CD14-positive monocyte (primary cell): Measurements from ENCODE around the gene SPO11. TPM values are rescaled to one million over a fixed set of nuclear protein-coding genes. Genes with fewer than 3 reads are reported as not detected.
A peak's percentile ranks its signal among the peaks of the same experiment; 100 is the strongest.

ENCODE experiments used
- DNase-seq, 3 donors: peaks; one replicate each; pipeline ENCODE4 v3.0.0-alpha.2; 2011 to 2022
- H2AFZ ChIP-seq: 2 replicates; pipeline ENCODE4 v1.6.0; 2012; ENCODE audit warnings: mild to moderate bottlenecking, low read depth, low read length, inconsistent platforms; ENCODE audit not compliant: insufficient read depth, poor library complexity, severe bottlenecking
- H3K27ac ChIP-seq, 2 donors: 1 replicate in 1 of 2; 2 replicates in 1 of 2; pipeline ENCODE4 v1.5.1; 2012 to 2013; ENCODE audit warnings: low read length in 2 of 2, control low read depth in 1 of 2, inconsistent platforms in 1 of 2, low read depth in 1 of 2, mild to moderate bottlenecking in 1 of 2
- H3K27me3 ChIP-seq, 2 donors: one replicate each; pipeline versions ENCODE4 v1.6.0 to v1.6.1; 2011 to 2013; ENCODE audit warnings: low read length in 2 of 2; ENCODE audit not compliant: control insufficient read depth in 2 of 2, insufficient read depth in 2 of 2
- H3K36me3 ChIP-seq, 2 donors: replicated peaks in 1 of 2; 1 replicate in 1 of 2; 2 replicates in 1 of 2; pipeline versions ENCODE4 v1.5.1 to v1.6.1; 2012 to 2013; ENCODE audit warnings: low read length in 2 of 2, control low read depth in 1 of 2, inconsistent platforms in 1 of 2, mild to moderate bottlenecking in 1 of 2; ENCODE audit not compliant: insufficient read depth in 2 of 2, control insufficient read depth in 1 of 2
- H3K4me1 ChIP-seq, 2 donors: 1 replicate in 1 of 2; 2 replicates in 1 of 2; pipeline versions ENCODE4 v1.5.1 to v1.6.1; 2012 to 2013; ENCODE audit warnings: low read length in 2 of 2, control low read depth in 1 of 2, inconsistent platforms in 1 of 2, mild to moderate bottlenecking in 1 of 2, moderate library complexity in 1 of 2; ENCODE audit not compliant: insufficient read depth in 2 of 2, control insufficient read depth in 1 of 2
- H3K4me2 ChIP-seq: replicated peaks from 2 replicates; pipeline ENCODE3; 2012; ENCODE audit warnings: low read length, moderate library complexity, mild to moderate bottlenecking; ENCODE audit not compliant: poor library complexity, severe bottlenecking; ENCODE audit errors: extremely low read depth
- H3K4me3 ChIP-seq, 3 experiments: fragments of 200-600 bp in 1 of 3; sonication (generic) in 1 of 3; replicated peaks in 1 of 3; 1 replicate in 2 of 3; 2 replicates in 1 of 3; pipeline ENCODE4 v1.5.1; 2011 to 2013; ENCODE audit warnings: low read length in 3 of 3, mild to moderate bottlenecking in 3 of 3, control low read depth in 2 of 3, low read depth in 2 of 3, inconsistent platforms in 1 of 3, moderate library complexity in 1 of 3
- H3K79me2 ChIP-seq: 2 replicates; pipeline ENCODE4 v1.6.0; 2012; ENCODE audit warnings: mild to moderate bottlenecking, control low read depth, inconsistent platforms, low read length, moderate library complexity; ENCODE audit not compliant: insufficient read depth
- H3K9ac ChIP-seq: 2 replicates; pipeline ENCODE4 v1.6.0; 2017; ENCODE audit warnings: low read length, mild to moderate bottlenecking; ENCODE audit not compliant: insufficient read depth, poor library complexity, severe bottlenecking
- H3K9me3 ChIP-seq, 2 donors: replicated peaks in 1 of 2; 1 replicate in 1 of 2; 2 replicates in 1 of 2; pipeline versions ENCODE4 v1.5.1 to v1.6.1; 2012 to 2013; ENCODE audit warnings: low read length in 2 of 2, control low read depth in 1 of 2; ENCODE audit not compliant: control insufficient read depth in 1 of 2, insufficient read depth in 1 of 2
- H4K20me1 ChIP-seq: 2 replicates; pipeline ENCODE4 v1.6.0; 2012; ENCODE audit warnings: mild to moderate bottlenecking, low read length, control low read depth, moderate library complexity; ENCODE audit not compliant: insufficient read depth
- H3K27ac Mint-ChIP-seq, 7 donors: one replicate each; pipeline ENCODE4 v1.8.0; 2020; ENCODE audit warnings: mild to moderate bottlenecking in 7 of 7, mixed read lengths in 7 of 7, moderate library complexity in 6 of 7, inconsistent platforms in 2 of 7
- H3K27me3 Mint-ChIP-seq, 3 donors: one replicate each; pipeline ENCODE4 v1.8.0; 2021 to 2022; ENCODE audit warnings: low read depth in 3 of 3, mild to moderate bottlenecking in 3 of 3, mixed read lengths in 3 of 3, moderate library complexity in 3 of 3, inconsistent platforms in 1 of 3
- H3K36me3 Mint-ChIP-seq, 2 donors: one replicate each; pipeline ENCODE4 v1.8.0; 2020; ENCODE audit warnings: mixed read lengths in 2 of 2, inconsistent platforms in 1 of 2, mild to moderate bottlenecking in 1 of 2
- H3K4me1 Mint-ChIP-seq: one replicate; pipeline ENCODE4 v1.8.0; 2020; ENCODE audit warnings: mild to moderate bottlenecking, mixed read lengths
- H3K4me3 Mint-ChIP-seq, 2 donors: one replicate each; pipeline ENCODE4 v1.8.0; 2020; ENCODE audit warnings: mild to moderate bottlenecking in 2 of 2, mixed read lengths in 2 of 2, moderate library complexity in 1 of 2
- H3K9me3 Mint-ChIP-seq, 7 donors: one replicate each; pipeline ENCODE4 v1.8.0; 2020 to 2022; ENCODE audit warnings: mixed read lengths in 7 of 7, mild to moderate bottlenecking in 6 of 7, moderate library complexity in 6 of 7, inconsistent platforms in 2 of 7
- WGBS: methylation state at CpG from one replicate; pipeline ENCODE4 v1.1.5; 2013; ENCODE audit warnings: missing lambda C conversion rate; ENCODE audit not compliant: insufficient coverage; 5-methylcytosine and 5-hydroxymethylcytosine counted together
- intact Hi-C, 2 donors: fragments of 100-400 bp; cut with micrococcal nuclease; formaldehyde crosslinking; loops; one replicate each; pipeline versions ENCODE4 v1.15.0 to v1.15.1; 2023
- polyA plus RNA-seq, 3 donors: library from polyadenylated mRNA; depleted of rRNA in 1 of 3; unstranded in 2 of 3; stranded (reverse) in 1 of 3; fragments of 300-500 nt in 2 of 3; fragments of >200 nt in 1 of 3; fragmentation: Illumina TruSeq in 2 of 3; gene quantifications; 1 replicate in 2 of 3; 2 replicates in 1 of 3; pipeline ENCODE4 v1.2.3, GENCODE V29; 2012 to 2021
- TF ChIP-seq, protein P1 (sequence below): fragments of 200-600 bp; IDR thresholded peaks from one replicate; pipeline ENCODE4 v1.8.0; 2022; ENCODE audit warnings: antibody characterized with exemption, mild to moderate bottlenecking

The SPO11 gene
- polyA plus RNA-seq, 3 donors = not detected

DNA sequence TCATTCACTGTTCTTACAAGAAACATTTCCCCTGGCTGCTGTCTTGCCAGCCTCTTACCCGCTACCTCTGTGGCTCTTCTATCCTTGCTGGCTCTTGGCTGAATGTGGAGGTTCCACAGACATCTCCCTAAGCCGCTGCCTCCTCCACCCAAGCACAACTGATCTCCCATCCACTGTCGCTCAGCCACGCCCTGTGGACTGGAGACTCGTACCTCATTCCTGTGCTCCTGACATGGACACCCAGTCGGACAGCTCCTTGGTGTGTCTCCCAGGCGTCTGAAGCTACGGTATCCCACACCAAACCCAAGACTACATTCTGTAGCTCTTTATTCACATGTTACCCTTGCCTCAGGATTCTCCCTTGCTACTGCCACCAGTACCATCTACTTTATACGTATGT, 40.7 kb downstream of the SPO11 start:
- Histone ChIP-seq H3K27ac (no peak overlapping the region), H3K4me1 (peaks cover 19 to 24% of the 10 kb centered on the region in 2 donors), H3K79me2 (peaks cover under 1% of the 10 kb centered on the region), H4K20me1 (no peaks in the 10 kb centered on the region), H3K4me2 (no peak overlapping the region), H3K4me3 (no peak overlapping the region), H2AFZ (no peak overlapping the region), H3K27me3 (no peaks in the 10 kb centered on the region), H3K9ac (no peak overlapping the region), H3K36me3 (peaks cover 77 to 90% of the 10 kb centered on the region in 2 donors), H3K9me3 (no peaks in the 10 kb centered on the region)
- Mint-ChIP-seq H3K4me1 (peaks cover 27% of the 10 kb centered on the region), H3K27me3 (peaks cover 0 to 2% (median 0%) of the 10 kb centered on the region in 3 donors), H3K9me3 (peaks cover 0 to 2% (median 0%) of the 10 kb centered on the region in 7 donors), H3K4me3 (no peak overlapping the region), H3K27ac (peak overlapping the region in 4 of 7 donors; percentile 5 to 77 (median 28)), H3K36me3 (peaks cover 84 to 93% of the 10 kb centered on the region in 2 donors)
- TF ChIP-seq, protein P1, sequence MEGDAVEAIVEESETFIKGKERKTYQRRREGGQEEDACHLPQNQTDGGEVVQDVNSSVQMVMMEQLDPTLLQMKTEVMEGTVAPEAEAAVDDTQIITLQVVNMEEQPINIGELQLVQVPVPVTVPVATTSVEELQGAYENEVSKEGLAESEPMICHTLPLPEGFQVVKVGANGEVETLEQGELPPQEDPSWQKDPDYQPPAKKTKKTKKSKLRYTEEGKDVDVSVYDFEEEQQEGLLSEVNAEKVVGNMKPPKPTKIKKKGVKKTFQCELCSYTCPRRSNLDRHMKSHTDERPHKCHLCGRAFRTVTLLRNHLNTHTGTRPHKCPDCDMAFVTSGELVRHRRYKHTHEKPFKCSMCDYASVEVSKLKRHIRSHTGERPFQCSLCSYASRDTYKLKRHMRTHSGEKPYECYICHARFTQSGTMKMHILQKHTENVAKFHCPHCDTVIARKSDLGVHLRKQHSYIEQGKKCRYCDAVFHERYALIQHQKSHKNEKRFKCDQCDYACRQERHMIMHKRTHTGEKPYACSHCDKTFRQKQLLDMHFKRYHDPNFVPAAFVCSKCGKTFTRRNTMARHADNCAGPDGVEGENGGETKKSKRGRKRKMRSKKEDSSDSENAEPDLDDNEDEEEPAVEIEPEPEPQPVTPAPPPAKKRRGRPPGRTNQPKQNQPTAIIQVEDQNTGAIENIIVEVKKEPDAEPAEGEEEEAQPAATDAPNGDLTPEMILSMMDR = no peak
- no peak for DNase-seq
- intact Hi-C loops = loop anchor here in 1 of 2 donors (10.0 kb wide), 2 partner anchors 254 to 344 kb away; partner anchors contain the start of genes PMEPA1 and ZBP1
- WGBS = 100% methylated on average over 7 of the region's 9 CpGs

DNA sequence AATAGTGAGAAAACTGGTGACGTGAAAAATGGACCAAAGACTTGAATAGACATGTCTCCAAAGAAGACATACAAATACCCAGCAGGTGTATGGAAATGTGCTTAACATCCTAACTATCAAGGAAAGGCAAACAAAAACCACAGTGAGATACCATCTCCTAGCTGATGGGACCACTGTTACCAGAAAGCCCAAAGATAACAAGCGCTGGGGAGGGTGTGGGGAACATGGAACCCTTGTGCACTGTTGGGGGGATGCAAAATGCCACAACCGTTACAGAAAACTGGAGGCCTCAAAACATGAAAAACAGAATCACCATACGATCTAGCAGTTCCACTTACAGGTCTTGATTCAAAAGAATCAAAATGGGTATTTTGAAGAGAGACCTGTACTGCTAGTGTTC, 41.8 kb downstream of the SPO11 start:
- intact Hi-C loops = loop anchor here in 1 of 2 donors (10.0 kb wide), 2 partner anchors 253 to 343 kb away; partner anchors contain the start of genes PMEPA1 and ZBP1
- peaks cover 0 to 6% (median 0%) of the 10 kb centered on the region in 3 donors for H3K27me3 Mint-ChIP-seq
- peaks cover 82 to 92% of the 10 kb centered on the region in 2 donors for H3K36me3 Mint-ChIP-seq
- Histone ChIP-seq H3K36me3 (peaks cover 69 to 86% of the 10 kb centered on the region in 2 donors), H3K9me3 (no peaks in the 10 kb centered on the region), H3K79me2 (peaks cover 11% of the 10 kb centered on the region), H3K9ac (no peak overlapping the region), H3K27me3 (no peaks in the 10 kb centered on the region), H3K27ac (no peak overlapping the region), H4K20me1 (peaks cover 10% of the 10 kb centered on the region), H3K4me1 (peaks cover 30 to 34% of the 10 kb centered on the region in 2 donors), H3K4me3 (no peak overlapping the region), H2AFZ (no peak overlapping the region), H3K4me2 (no peak overlapping the region)
- H3K4me1 Mint-ChIP-seq = peaks cover 37% of the 10 kb centered on the region
- H3K4me3 Mint-ChIP-seq = no peak overlapping the region
- DNase-seq = no peak
- WGBS = 92% methylated on average over 2 of the region's 4 CpGs
- TF ChIP-seq, protein P1 = no peak
- H3K27ac Mint-ChIP-seq = peak overlapping the region in 1 of 7 donors; percentile 26
- H3K9me3 Mint-ChIP-seq = peaks cover 0 to 2% (median 0%) of the 10 kb centered on the region in 7 donors
